Activated T-helper 17 cell treated with anti-CD3 and anti-CD28 coated beads, Interleukin-2, amount 50 U/mL, for 72 hours (primary cell): ENCODE measurements around the gene SRD5A1. TPM values are rescaled to one million over a fixed set of nuclear protein-coding genes. Genes with fewer than 3 reads are reported as not detected.

Experiments
- ATAC-seq: fragments of 150-1000 bp; cut with Tn5 transposase; replicated peaks from 2 replicates; pipeline ENCODE4 v1.10.0; 2021; ENCODE audit warnings: mild to moderate bottlenecking, moderate library complexity
- H3K27ac Mint-ChIP-seq: one replicate; pipeline ENCODE4 v1.8.0; 2022; ENCODE audit warnings: mixed read lengths
- H3K27me3 Mint-ChIP-seq: one replicate; pipeline ENCODE4 v1.8.0; 2022; ENCODE audit warnings: mixed read lengths
- H3K36me3 Mint-ChIP-seq: one replicate; pipeline ENCODE4 v1.8.0; 2022; ENCODE audit warnings: low read depth, mild to moderate bottlenecking, mixed read lengths
- H3K4me1 Mint-ChIP-seq: one replicate; pipeline ENCODE4 v1.8.0; 2022; ENCODE audit warnings: mixed read lengths
- H3K4me3 Mint-ChIP-seq: one replicate; pipeline ENCODE4 v1.8.0; 2022; ENCODE audit warnings: mild to moderate bottlenecking, mixed read lengths
- H3K9me3 Mint-ChIP-seq: one replicate; pipeline ENCODE4 v1.8.0; 2022; ENCODE audit warnings: mixed read lengths
- total RNA-seq, 2 donors: library from RNA; stranded (reverse); gene quantifications; one replicate each; pipeline ENCODE4 v1.2.3, GENCODE V29; 2022

SRD5A1 gene
- total RNA-seq, 2 donors from 2014 or later: 8.3 to 10.0 TPM

DNA sequence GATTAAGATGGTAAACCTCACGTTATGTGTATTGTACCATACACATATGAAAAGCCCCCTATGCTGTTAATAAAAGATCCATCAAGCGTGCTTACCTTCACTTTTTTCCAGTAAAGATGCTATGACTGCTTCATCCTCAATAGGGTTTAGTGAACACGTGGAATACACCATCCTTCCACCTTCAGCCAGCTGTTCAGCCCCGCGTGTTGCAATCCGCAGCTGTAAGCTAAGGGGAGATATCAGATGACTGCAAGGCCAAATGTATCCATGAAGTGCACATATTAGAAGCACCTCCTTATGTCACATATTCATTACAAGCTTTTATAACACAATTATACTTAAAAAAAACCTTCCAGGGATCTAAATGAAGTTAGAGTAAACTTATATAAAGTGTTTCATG, 16.6 kb upstream of the SRD5A1 start:
- Mint-ChIP-seq H3K4me1 (peaks cover 24% of the 10 kb centered on the region), H3K27ac (peak overlapping the region; percentile 4), H3K4me3 (no peak overlapping the region), H3K9me3 (no peaks in the 10 kb centered on the region), H3K36me3 (peaks cover 100% of the 10 kb centered on the region), H3K27me3 (no peaks in the 10 kb centered on the region)
- ATAC-seq: no peak

DNA sequence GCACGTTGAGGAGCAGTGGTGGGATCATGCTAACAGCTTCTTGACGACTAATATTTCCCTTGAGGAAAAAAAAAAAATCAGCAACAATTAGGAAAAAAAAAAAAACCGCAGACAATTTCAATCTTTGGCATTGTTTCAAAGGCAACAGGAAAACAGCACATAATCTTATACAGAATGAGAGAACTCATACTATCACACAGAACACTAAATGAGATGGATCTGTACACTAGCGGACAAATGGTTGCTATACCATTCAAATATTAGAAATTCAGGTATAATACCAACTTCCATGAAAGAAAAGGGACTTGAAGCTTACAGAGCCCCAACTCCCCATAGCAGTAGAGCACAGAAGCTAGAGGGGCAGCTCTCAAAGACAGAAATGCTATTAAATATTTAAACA, 10.0 kb upstream of the SRD5A1 start:
- ATAC-seq: no peak
- H3K4me3 Mint-ChIP-seq: no peak overlapping the region
- H3K36me3 Mint-ChIP-seq: peaks cover 100% of the 10 kb centered on the region
- H3K9me3 Mint-ChIP-seq: peaks cover 9% of the 10 kb centered on the region
- H3K27me3 Mint-ChIP-seq: no peaks in the 10 kb centered on the region
- H3K27ac Mint-ChIP-seq: no peak overlapping the region
- peaks cover 20% of the 10 kb centered on the region for H3K4me1 Mint-ChIP-seq

DNA sequence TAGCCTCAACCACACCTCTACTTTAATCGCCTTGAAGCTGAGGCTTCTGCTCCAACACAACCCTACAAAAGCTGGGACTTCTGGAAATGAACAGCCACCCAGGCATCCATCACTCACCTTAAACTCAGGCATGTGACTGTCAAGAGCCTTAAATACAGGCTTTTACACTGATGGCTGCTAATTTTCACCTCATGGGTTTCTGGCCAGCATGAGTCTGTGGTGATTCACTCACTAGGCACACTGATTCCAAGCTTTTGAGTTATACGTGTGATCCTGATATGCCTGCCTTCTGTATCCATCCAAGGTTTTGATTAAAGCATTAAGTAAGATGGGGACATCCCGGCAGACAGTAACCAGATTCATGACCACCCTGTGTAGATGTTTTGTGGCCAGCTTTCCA, 9.3 kb upstream of the SRD5A1 start:
- Mint-ChIP-seq H3K4me1 (peaks cover 20% of the 10 kb centered on the region), H3K36me3 (peaks cover 100% of the 10 kb centered on the region), H3K4me3 (no peak overlapping the region), H3K27ac (no peak overlapping the region), H3K9me3 (peaks cover 9% of the 10 kb centered on the region), H3K27me3 (no peaks in the 10 kb centered on the region)
- ATAC-seq: no peak

DNA sequence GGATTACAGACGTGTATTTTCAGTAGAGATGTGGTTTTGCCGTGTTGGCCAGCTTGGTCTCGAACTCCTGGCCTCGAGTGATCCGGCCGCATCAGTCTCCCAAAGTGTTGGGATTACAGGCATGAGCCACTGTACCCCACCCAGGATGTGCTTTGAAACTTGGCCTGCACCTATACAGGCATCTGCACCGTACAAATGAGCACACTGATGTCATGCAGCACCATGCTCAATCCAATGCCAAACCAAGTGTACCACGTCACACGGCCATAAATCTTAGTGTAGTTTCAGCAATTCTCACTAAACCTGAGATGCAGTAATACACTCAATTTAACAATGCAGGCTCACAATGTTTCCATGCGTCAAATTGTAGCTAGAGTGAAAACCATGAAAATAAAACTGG, 6.7 kb upstream of the SRD5A1 start:
- ATAC-seq: no peak
- H3K4me3 Mint-ChIP-seq: no peak overlapping the region
- peaks cover 32% of the 10 kb centered on the region for H3K4me1 Mint-ChIP-seq
- H3K27me3 Mint-ChIP-seq: no peaks in the 10 kb centered on the region
- peaks cover 100% of the 10 kb centered on the region for H3K36me3 Mint-ChIP-seq
- H3K27ac Mint-ChIP-seq: no peak overlapping the region
- peaks cover 9% of the 10 kb centered on the region for H3K9me3 Mint-ChIP-seq

DNA sequence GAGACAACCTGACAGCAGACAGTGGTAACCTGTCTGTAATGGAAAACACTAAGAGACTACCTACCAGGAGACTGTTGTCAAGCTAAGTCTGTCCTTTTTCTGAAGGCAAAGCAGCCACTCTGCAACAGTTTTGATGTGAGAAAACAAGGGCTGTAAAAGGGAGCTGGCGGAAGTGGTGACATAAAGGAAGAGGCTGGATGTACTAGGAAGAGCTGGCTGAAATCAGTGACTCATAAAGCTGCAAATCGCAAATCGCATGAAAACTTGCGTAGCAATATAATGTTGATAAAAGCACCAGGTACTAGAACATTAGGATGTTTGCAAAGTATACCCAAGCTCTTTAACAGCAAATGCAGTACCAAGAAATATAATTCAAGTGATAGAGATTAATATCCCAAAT, 1.8 kb upstream of the SRD5A1 start:
- Mint-ChIP-seq H3K9me3 (no peaks in the 10 kb centered on the region), H3K4me3 (peak overlapping the region; percentile 100), H3K36me3 (peaks cover 67% of the 10 kb centered on the region), H3K4me1 (peaks cover 26% of the 10 kb centered on the region), H3K27me3 (no peaks in the 10 kb centered on the region), H3K27ac (peak overlapping the region; percentile 97)
- no peak for ATAC-seq

DNA sequence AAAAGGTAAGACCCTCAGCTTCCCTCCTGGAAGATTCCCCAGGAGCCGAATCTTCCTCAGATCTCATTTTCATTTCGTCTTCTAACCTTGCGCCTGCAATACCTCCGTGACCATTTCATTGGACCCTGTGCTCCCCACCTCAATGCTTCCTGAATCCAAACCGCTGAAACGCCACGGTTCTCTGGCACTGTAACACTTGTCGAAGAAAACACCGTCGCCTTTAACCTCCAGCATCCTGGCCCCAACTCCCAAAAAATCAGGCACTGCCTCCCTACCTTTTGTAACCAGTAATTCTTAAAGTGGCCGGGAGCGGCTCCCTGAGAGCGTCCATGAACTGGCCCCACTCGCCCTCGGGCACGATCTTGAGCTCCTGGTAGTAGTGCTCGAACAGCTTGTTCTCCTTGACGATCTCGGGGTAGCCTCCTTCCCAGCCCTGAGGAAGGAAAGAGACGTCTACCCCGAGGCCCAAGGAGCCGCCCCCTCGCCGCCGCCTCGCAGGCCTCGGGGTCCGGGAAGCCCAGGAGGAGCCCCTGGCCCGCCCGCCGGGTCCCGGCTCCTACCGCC, 834 bp upstream of the SRD5A1 start:
- Mint-ChIP-seq H3K4me1 (peaks cover 26% of the 10 kb centered on the region), H3K27me3 (no peaks in the 10 kb centered on the region), H3K36me3 (peaks cover 57% of the 10 kb centered on the region), H3K4me3 (peak overlapping the region; percentile 100), H3K27ac (peak overlapping the region; percentile 97), H3K9me3 (no peaks in the 10 kb centered on the region)
- ATAC-seq: peak; percentile 24

DNA sequence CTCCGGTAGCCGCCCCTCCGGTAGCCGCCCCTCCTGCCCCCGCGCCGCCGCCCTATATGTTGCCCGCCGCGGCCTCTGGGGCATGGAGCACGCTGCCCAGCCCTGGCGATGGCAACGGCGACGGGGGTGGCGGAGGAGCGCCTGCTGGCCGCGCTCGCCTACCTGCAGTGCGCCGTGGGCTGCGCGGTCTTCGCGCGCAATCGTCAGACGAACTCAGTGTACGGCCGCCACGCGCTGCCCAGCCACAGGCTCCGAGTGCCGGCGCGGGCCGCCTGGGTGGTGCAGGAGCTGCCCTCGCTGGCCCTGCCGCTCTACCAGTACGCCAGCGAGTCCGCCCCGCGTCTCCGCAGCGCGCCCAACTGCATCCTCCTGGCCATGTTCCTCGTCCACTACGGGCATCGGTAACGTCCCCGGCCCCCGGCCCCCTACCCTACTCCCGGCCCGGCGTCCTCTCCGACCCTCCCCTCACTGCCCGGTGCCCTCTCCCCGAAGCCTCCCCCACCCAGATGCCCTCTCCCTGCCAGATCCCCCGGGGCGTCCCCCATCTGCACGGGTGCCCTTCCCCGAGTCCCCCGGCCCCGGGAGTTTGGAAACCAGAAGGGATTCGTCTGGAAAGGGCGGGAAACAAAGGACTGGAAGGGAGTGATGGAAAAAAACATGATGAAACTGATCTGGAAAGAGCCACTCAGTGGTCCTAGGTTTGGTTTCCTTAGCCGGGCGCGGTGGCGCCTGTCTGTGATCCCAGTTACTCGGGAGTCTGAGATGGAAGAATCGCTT, 417 bp downstream of the SRD5A1 start:
- H3K27ac Mint-ChIP-seq: peak overlapping the region; percentile 81
- H3K9me3 Mint-ChIP-seq: no peaks in the 10 kb centered on the region
- H3K4me3 Mint-ChIP-seq: peak overlapping the region; percentile 100
- no peaks in the 10 kb centered on the region for H3K27me3 Mint-ChIP-seq
- H3K4me1 Mint-ChIP-seq: peaks cover 26% of the 10 kb centered on the region
- H3K36me3 Mint-ChIP-seq: peaks cover 45% of the 10 kb centered on the region
- peak; percentile 62 for ATAC-seq

DNA sequence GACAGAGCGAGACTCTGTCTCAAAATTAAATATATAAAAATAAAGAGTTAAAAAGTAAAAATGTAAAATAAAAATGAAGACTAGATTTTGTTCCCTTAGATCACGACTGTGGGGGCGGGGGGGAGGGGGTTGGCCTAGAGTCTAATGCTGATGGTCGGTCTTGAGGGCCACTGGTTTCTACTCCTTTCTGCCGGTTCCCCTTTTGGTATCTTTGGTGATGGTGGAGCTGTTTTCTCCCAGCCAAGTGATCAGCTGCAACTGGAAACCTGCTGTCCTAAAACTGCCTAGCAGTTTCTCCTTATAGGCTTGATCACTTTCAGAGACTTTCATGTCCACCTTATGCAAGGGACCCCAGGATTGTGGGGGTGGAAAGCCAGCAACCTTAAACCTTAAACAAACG, 1.1 kb downstream of the SRD5A1 start:
- Mint-ChIP-seq H3K27me3 (no peaks in the 10 kb centered on the region), H3K9me3 (no peaks in the 10 kb centered on the region), H3K36me3 (peaks cover 38% of the 10 kb centered on the region), H3K4me3 (peak overlapping the region; percentile 100), H3K4me1 (peaks cover 24% of the 10 kb centered on the region), H3K27ac (peak overlapping the region; percentile 81)
- ATAC-seq: no peak

DNA sequence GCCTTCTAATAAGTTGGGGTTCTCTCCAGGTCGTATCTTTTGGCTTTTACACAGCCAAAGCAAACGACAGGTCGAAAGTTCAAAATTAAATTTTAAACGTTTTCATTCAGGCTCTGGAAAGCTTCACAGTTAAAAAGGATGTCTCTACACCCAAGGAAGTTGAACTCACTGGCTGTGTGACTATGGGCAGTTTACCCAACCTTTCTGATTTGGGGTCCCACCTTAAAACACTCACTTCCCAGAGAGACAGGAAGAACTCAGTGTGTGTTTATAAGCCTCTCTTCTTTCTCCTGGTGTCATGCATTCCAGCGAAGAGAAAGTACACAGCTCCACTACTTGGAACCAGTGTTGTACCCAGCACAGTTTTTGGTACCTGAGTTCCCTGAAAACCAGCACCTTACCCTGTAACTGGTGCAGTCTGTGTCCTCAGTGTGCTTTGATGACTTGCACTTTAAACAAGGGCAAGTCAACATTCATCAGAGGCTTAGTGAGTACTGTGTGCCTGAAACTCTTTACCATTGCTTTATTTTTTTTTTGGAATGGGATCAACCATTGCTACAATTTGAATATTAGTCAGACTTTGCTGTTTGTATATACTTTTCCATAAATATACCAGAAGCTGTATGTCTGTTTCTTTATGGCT, 1.7 kb downstream of the SRD5A1 start:
- no peaks in the 10 kb centered on the region for H3K27me3 Mint-ChIP-seq
- no peaks in the 10 kb centered on the region for H3K9me3 Mint-ChIP-seq
- no peak for ATAC-seq
- H3K27ac Mint-ChIP-seq: no peak overlapping the region
- H3K36me3 Mint-ChIP-seq: peaks cover 32% of the 10 kb centered on the region
- H3K4me3 Mint-ChIP-seq: peak overlapping the region; percentile 100
- peaks cover 18% of the 10 kb centered on the region for H3K4me1 Mint-ChIP-seq

DNA sequence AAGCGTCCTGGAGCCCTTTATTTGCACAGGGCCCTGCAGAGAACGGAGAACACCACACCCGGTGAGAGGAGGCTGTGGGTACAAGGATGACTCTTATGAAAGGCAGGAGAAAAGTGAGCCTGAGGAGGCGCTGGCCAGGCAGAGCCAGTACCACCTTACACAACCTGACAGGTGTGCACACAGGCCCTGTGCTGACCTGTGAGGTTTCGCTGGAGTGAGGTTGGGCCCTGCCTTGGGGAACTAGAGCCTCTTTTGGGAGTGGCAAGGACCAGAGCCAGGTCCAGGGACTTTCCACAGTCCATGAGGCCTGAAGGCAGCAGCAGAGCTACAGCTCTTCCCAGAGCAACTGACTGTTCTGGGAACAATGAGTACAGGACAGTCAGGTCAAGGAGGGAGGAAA, 3.1 kb downstream of the SRD5A1 start:
- H3K27me3 Mint-ChIP-seq: no peaks in the 10 kb centered on the region
- no peak overlapping the region for H3K4me3 Mint-ChIP-seq
- peak overlapping the region; percentile 34 for H3K27ac Mint-ChIP-seq
- H3K9me3 Mint-ChIP-seq: no peaks in the 10 kb centered on the region
- peaks cover 18% of the 10 kb centered on the region for H3K36me3 Mint-ChIP-seq
- peaks cover 8% of the 10 kb centered on the region for H3K4me1 Mint-ChIP-seq
- no peak for ATAC-seq

DNA sequence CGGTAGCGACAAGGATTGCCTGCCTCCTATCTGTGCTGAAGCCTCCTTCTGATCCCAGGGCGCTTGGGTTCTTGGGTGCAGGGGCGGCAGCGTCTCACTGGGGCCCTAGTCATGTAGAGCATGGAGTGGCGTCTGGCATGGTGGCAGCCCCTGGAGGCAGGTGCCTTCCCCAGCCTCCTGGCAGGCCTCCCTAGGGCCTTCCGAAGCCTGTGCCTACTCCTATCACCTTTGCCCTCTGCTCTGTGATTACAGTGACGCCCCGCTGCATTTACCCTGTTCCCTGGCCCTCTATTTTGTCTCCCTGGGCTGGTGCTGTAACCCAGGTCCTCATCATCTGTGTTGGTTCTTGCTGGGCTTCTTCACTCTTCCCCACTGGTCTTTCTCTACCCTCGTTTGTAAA, 3.8 kb downstream of the SRD5A1 start:
- no peaks in the 10 kb centered on the region for H3K9me3 Mint-ChIP-seq
- H3K36me3 Mint-ChIP-seq: peaks cover 11% of the 10 kb centered on the region
- H3K4me1 Mint-ChIP-seq: peaks cover 5% of the 10 kb centered on the region
- no peaks in the 10 kb centered on the region for H3K27me3 Mint-ChIP-seq
- no peak for ATAC-seq
- H3K27ac Mint-ChIP-seq: no peak overlapping the region
- H3K4me3 Mint-ChIP-seq: no peak overlapping the region

DNA sequence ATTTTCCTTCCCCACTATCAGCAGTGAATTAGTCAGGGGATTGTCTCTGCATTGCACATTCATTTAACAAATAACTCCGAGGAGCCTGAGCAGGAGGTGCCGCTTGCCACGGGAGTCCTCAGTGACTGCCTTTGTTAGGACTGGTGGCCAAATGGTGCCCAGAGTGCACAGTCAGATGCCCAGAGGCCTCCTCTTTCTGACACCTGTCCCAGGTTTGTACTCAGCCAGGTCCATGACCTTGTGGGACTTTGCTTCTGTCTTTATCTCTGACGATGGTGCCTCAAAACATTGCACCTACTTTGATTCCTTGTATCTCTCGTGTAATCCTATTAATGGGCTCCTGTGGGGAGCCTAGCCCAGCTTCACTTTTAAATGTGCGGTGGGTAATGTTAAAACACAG, 4.3 kb downstream of the SRD5A1 start:
- Mint-ChIP-seq H3K27me3 (no peaks in the 10 kb centered on the region), H3K9me3 (no peaks in the 10 kb centered on the region), H3K36me3 (peaks cover 5% of the 10 kb centered on the region), H3K4me3 (no peak overlapping the region), H3K27ac (no peak overlapping the region), H3K4me1 (no peaks in the 10 kb centered on the region)
- ATAC-seq: no peak

DNA sequence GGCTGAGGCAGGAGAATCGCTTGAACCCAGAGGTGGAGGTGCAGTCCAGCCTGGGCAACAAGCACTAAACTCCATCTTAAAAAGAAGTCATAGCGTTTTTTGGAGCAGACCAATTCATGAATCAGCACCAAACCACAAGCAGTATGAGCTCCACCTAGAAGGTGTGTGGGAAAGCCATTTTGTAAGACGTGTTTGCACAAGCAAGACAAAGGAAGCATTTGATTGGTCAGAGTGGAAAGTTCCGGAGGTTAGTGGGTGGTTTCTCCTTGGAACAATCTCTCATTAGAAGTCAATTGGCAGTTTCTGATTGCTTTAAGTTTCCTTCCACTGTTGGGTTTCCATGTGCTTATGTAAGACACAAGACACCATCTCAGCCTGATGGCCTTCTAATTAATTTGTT, 5.0 kb downstream of the SRD5A1 start:
- H3K27ac Mint-ChIP-seq: no peak overlapping the region
- no peaks in the 10 kb centered on the region for H3K36me3 Mint-ChIP-seq
- no peak for ATAC-seq
- H3K9me3 Mint-ChIP-seq: no peaks in the 10 kb centered on the region
- H3K4me3 Mint-ChIP-seq: no peak overlapping the region
- H3K27me3 Mint-ChIP-seq: no peaks in the 10 kb centered on the region
- no peaks in the 10 kb centered on the region for H3K4me1 Mint-ChIP-seq

DNA sequence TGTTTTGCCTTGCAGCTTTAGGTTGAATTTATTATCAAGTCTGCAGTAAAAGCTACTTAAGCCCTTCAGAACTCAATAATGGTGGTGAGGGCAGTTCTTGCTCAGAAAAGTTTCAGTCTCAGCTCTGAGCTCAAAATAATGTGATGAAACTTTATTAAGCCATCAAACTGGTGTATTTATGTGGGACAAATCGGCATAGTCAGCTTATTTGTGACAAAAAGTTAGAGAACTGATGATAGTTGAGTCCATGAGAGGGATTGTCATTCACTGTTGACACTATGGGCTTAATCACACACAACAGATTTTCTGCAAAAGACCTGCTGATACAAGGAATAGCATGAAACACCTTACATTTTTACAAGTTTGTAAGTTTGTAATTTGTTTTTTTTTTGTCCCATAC, 9.4 kb downstream of the SRD5A1 start:
- H3K27ac Mint-ChIP-seq: no peak overlapping the region

DNA sequence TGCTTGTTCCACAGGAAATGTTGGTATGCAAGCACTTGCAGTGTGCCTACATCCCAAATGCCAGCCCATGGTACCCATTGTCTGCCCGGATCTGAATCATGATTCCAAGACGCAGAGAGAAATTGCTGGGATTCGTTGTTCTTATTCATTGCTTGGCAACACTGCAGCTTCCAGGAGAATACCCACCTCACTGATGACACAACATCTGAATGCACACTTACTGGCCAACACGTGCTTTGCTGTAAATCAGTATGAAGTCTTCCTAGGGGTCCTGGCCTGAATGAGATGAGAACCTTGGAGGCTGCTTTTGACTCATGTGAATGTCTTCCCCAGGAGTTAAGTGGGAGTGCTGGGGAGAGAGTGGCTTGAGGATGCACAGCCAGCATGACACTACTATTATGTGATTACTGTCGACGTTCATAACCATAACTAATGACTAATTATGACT, 11.6 kb downstream of the SRD5A1 start:
- Mint-ChIP-seq H3K27ac (no peak overlapping the region), H3K4me3 (no peak overlapping the region)

More for the DNA sequence above, 9.4 kb downstream of the SRD5A1 start:
- Mint-ChIP-seq H3K27me3 (no peaks in the 10 kb centered on the region), H3K4me1 (no peaks in the 10 kb centered on the region), H3K9me3 (no peaks in the 10 kb centered on the region), H3K36me3 (peaks cover 6% of the 10 kb centered on the region), H3K4me3 (no peak overlapping the region)
- ATAC-seq: no peak

More for the DNA sequence above, 11.6 kb downstream of the SRD5A1 start:
- Mint-ChIP-seq H3K9me3 (no peaks in the 10 kb centered on the region), H3K4me1 (no peaks in the 10 kb centered on the region), H3K27me3 (no peaks in the 10 kb centered on the region), H3K36me3 (peaks cover 6% of the 10 kb centered on the region)
- ATAC-seq: no peak
